Transverse colon (tissue), 4 donors: ENCODE results near the gene EP400.

Experiments
- CTCF ChIP-seq, 5 experiments: fragments of 200-600 bp in 3 of 5; fragments of 450-650 bp in 2 of 5; sonication (generic) in 3 of 5; IDR thresholded peaks; 1 replicate in 2 of 5; 2 replicates in 3 of 5; pipeline ENCODE4 v1.5.1; 2016 to 2017; ENCODE audit warnings: antibody characterized with exemption in 5 of 5, inconsistent platforms in 3 of 5, mild to moderate bottlenecking in 2 of 5, moderate library complexity in 1 of 5
- EP300 ChIP-seq: sonication (generic); formaldehyde crosslinking; IDR thresholded peaks from one replicate; pipeline ENCODE4 v1.6.1; 2017; ENCODE audit warnings: antibody characterized with exemption, low read depth
- POLR2A ChIP-seq: fragments of 450-650 bp; IDR thresholded peaks from one replicate; pipeline ENCODE4 v1.6.1; 2016; ENCODE audit warnings: antibody characterized with exemption, mild to moderate bottlenecking, moderate library complexity
- POLR2AphosphoS5 ChIP-seq, 3 donors: sonication (generic); formaldehyde crosslinking; IDR thresholded peaks; one replicate each; pipeline ENCODE4 v1.6.1; 2016; ENCODE audit warnings: antibody characterized with exemption in 3 of 3

GRCh38 chr12:132115500-132115899, 165.8 kb downstream of the EP400 start:
- no peak for TF ChIP-seq CTCF (IDR thresholded peaks at IDR 0.05)
- no peak for TF ChIP-seq POLR2A
- TF ChIP-seq EP300, result no peak
- no peak for TF ChIP-seq POLR2AphosphoS5 (IDR thresholded peaks at IDR 0.05)
